Measurements from ENCODE around the gene STAT5A.

DNA sequence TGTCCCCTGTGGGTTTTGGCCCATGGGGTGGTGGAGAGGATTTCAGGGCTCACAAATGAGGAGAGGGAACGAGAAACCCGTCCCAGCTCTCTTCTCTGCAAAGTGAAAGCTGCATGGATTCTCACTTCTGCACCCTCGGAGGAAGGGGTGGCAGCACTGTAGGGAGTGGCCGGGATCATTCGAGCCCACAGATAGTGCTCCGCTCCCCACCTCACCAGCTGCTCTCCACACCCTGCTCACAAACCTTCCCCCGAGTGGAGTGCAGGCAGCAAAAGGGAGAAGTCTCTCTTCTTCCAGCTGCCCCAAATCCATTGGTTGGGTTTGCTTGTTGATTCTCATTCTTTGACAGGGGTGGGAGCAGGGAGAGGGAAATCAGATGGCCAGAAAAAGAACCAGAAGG, 20.1 kb downstream of the STAT5A start:
- no peak for TF ChIP-seq GATA2 (IDR thresholded peaks at IDR 0.05; ENCODE audit: low read depth, low read length)
- no peak for TF ChIP-seq GATA3 (IDR thresholded peaks at IDR 0.05; ENCODE audit: low read depth, low read length)
